Right atrium auricular region (tissue), 2 donors: ENCODE results near the gene CYSRT1. TPM values are rescaled to one million over a fixed set of nuclear protein-coding genes. Genes with fewer than 3 reads are reported as not detected.
"Not testable (repeated sequence)": the region's sequence is repeated elsewhere in the genome, so short reads cannot be mapped to it uniquely, and the experiment has no call there.

Experiments used
- DNase-seq: peaks from one replicate; pipeline ENCODE4 v3.0.0-alpha.2; 2019; ENCODE audit warnings: low spot score
- H3K27ac ChIP-seq, 2 donors: fragments of 200-600 bp; sonication (generic); 1 replicate in 1 of 2; 2 replicates in 1 of 2; pipeline ENCODE4 v1.5.1; 2016 to 2019
- H3K27me3 ChIP-seq, 2 donors: fragments of 200-600 bp; sonication (generic); one replicate each; pipeline versions ENCODE4 v1.5.1 to v1.6.0; 2017 to 2019
- H3K36me3 ChIP-seq: fragments of 200-600 bp; sonication (generic); one replicate; pipeline ENCODE4 v1.5.1; 2016
- H3K4me1 ChIP-seq, 2 donors: fragments of 200-600 bp; sonication (generic); one replicate each; pipeline versions ENCODE4 v1.5.1 to v1.6.0; 2017 to 2019
- H3K4me3 ChIP-seq, 2 donors: fragments of 200-600 bp; sonication (generic); 1 replicate in 1 of 2; 2 replicates in 1 of 2; pipeline ENCODE4 v1.5.1; 2017 to 2019; ENCODE audit warnings: mild to moderate bottlenecking in 1 of 2, moderate library complexity in 1 of 2
- H3K9me3 ChIP-seq, 2 donors: fragments of 200-600 bp; sonication (generic); one replicate each; pipeline ENCODE4 v1.5.1; 2019
- CTCF ChIP-seq, 2 donors: fragments of 200-600 bp; sonication (generic); IDR thresholded peaks; one replicate each; pipeline ENCODE4 v1.5.1; 2019; ENCODE audit warnings: antibody characterized with exemption in 2 of 2
- total RNA-seq, 2 donors: library from RNA; depleted of rRNA; stranded (reverse); fragments of >200 nt; gene quantifications; one replicate each; pipeline ENCODE4 v1.1.0, GENCODE V29; 2016

Gene CYSRT1
- total RNA-seq, 2 donors from 2014 or later, result 0.35 to 0.85 TPM

- Histone ChIP-seq H3K4me1 (peaks cover 0 to 25% of the 10 kb centered on the region in 2 donors), H3K36me3 (peaks cover 4% of the 10 kb centered on the region), H3K9me3 (no peaks in the 10 kb centered on the region), H3K4me3 (peak overlapping the region; percentile 77 to 79), H3K27ac (no peak overlapping the region), H3K27me3 (no peaks in the 10 kb centered on the region)
- no peak for TF ChIP-seq CTCF (IDR thresholded peaks at IDR 0.05)
- no peak for DNase-seq
These were observed 31.4 kb downstream of the CYSRT1 start for GRCh38 chr9:137256362-137256761.

GRCh38 chr9:137256856-137257255 is 31.9 kb downstream of the CYSRT1 start:
- peak overlapping the region in 1 of 2 donors; percentile 77 for H3K4me3 ChIP-seq
- DNase-seq, result no peak

GRCh38 chr9:137262173-137262908 is 37.4 kb downstream of the CYSRT1 start:
- H3K4me1 ChIP-seq, H3K9me3 ChIP-seq, H3K4me3 ChIP-seq, H3K27me3 ChIP-seq, H3K27ac ChIP-seq, DNase-seq: not testable (repeated sequence)
- H3K36me3 ChIP-seq, result peaks cover 34% of the 10 kb centered on the region
- peak; percentile 17 to 65 for TF ChIP-seq CTCF (IDR thresholded peaks at IDR 0.05)

More at GRCh38 chr9:137256856-137257255, 31.9 kb downstream of the CYSRT1 start:
- no peak for TF ChIP-seq CTCF (IDR thresholded peaks at IDR 0.05)
- Histone ChIP-seq H3K36me3 (peaks cover 4% of the 10 kb centered on the region), H3K27me3 (no peaks in the 10 kb centered on the region), H3K9me3 (no peaks in the 10 kb centered on the region), H3K27ac (no peak overlapping the region), H3K4me1 (peaks cover 0 to 25% of the 10 kb centered on the region in 2 donors)

- H3K36me3 ChIP-seq, result peaks cover 37% of the 10 kb centered on the region
- TF ChIP-seq CTCF (IDR thresholded peaks at IDR 0.05), result no peak
- H3K4me3 ChIP-seq, result no peak overlapping the region
- no peaks in the 10 kb centered on the region for H3K27me3 ChIP-seq
- H3K27ac ChIP-seq, result no peak overlapping the region
- peaks cover 0 to 1% of the 10 kb centered on the region in 2 donors for H3K4me1 ChIP-seq
- no peaks in the 10 kb centered on the region for H3K9me3 ChIP-seq
- DNase-seq, result no peak
These were observed 37.9 kb downstream of the CYSRT1 start for GRCh38 chr9:137262909-137263285.

GRCh38 chr9:137263506-137263905 is 38.5 kb downstream of the CYSRT1 start:
- H3K4me3 ChIP-seq, result no peak overlapping the region
- no peak for DNase-seq
- peaks cover 0 to 7% of the 10 kb centered on the region in 2 donors for H3K4me1 ChIP-seq
- H3K27ac ChIP-seq, result no peak overlapping the region
- H3K27me3 ChIP-seq, result no peaks in the 10 kb centered on the region
- peaks cover 37% of the 10 kb centered on the region for H3K36me3 ChIP-seq
- no peak for TF ChIP-seq CTCF (IDR thresholded peaks at IDR 0.05)
- no peaks in the 10 kb centered on the region for H3K9me3 ChIP-seq

- no peak overlapping the region for H3K27ac ChIP-seq
- H3K4me3 ChIP-seq, result no peak overlapping the region
- TF ChIP-seq CTCF (IDR thresholded peaks at IDR 0.05), result no peak
- H3K4me1 ChIP-seq, result peaks cover 0 to 13% of the 10 kb centered on the region in 2 donors
- peaks cover 37% of the 10 kb centered on the region for H3K36me3 ChIP-seq
- H3K9me3 ChIP-seq, result no peaks in the 10 kb centered on the region
- DNase-seq, result no peak
- no peaks in the 10 kb centered on the region for H3K27me3 ChIP-seq
These were observed 39.1 kb downstream of the CYSRT1 start for GRCh38 chr9:137264067-137264466.
